Measurements from ENCODE around the gene CCDC97.
"Not testable (repeated sequence)": the region's sequence is repeated elsewhere in the genome, so short reads cannot be mapped to it uniquely, and the experiment has no call there.

The CCDC97 gene

GRCh38 chr19:41310033-41310831 is at the start of gene CCDC97:
CCDC97 (plus strand) TSS chr19:41310172; CDS start chr19:41310311, 139 bp downstream.
- peak; percentile 72 for DNase-seq (ENCODE audit: low read depth, low spot score)

GRCh38 chr19:41261474-41262190 is 48.3 kb upstream of the CCDC97 start:
- no peak for DNase-seq (ENCODE audit: low read depth, low spot score)

GRCh38 chr19:41263042-41263849 is 46.7 kb upstream of the CCDC97 start:
- DNase-seq (ENCODE audit: low read depth, low spot score): peak; percentile 60

GRCh38 chr19:41263850-41264580 is 46.0 kb upstream of the CCDC97 start, which contains the start of gene HNRNPUL1:
HNRNPUL1 (plus strand) TSS chr19:41264372; CDS start chr19:41264504, 132 bp downstream.
- DNase-seq (ENCODE audit: low read depth, low spot score): peak; percentile 97

DNA sequence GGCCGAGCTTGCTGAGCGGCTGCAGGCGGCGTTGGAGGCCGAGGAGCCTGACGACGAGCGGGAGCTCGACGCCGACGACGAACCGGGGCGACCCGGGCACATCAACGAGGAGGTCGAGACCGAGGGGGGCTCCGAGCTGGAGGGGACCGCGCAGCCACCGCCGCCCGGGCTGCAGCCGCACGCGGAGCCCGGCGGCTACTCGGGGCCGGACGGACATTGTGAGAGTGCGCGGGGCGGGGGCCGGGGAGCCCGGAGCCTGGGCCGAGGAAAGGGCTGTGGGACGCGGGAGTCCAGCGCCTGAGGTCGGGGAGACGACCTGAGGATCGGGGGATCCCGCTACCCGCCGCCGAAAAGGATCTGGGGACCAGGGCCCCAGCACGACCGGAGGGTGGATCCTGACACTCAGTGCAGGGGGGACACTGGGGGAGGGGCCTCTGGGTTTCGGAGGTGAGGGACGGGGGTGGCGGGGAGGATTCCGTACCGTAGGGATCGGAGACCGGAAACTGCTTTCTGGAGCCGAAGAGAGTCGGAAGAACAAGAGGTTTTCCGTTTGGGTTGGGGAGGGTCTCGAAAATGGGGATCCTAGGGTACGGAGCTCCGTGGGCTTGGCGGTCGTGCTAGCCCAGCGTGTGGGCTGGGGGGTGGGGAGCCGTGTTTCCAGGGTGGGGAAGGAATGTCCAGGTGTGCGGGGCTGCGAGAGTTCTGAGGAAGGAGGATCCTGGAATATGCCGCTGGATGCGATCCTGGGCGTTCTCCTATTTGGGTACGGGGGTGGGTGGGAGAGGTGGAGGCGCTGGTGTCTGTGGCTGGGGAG is 45.2 kb upstream of the CCDC97 start:
- DNase-seq (ENCODE audit: low read depth, low spot score): peak; percentile 41

DNA sequence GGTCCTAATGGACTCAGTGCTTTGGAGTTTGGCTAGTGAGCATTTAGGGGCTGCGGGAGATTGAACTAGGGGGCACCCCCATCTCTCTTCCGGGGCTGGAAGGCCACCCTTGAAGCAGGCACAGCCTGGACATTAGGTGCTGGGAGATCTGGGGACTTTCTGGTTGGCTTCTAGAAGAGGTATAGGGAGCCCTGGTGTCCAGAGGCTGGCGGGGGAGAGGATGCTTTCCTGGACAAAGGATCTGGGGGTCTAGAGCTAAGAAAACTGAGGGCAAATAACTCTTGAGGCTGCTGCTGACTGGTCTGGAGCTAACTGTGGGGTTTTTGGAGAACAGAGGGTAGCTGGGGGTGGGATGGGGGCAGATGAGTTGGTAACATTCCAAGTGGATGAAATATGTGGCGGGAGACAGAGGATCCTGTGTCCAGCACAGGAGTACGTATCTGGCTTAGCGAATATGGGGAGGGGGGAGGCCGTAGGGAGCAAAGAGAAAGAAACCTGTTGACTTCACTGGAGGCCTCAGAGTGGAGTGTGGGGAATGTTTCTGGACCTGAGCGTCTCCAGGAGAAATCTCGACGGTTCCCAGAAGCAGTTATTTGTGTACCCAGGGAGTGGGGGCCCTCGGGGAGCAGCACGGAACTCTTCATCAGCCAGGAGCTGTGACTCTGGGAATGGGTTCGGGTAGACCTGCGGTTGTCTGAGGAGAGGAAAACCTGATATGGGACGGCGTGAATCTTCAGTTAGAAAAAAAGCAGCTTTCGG is 44.4 kb upstream of the CCDC97 start:
- DNase-seq (ENCODE audit: low read depth, low spot score): no peak

- DNase-seq (ENCODE audit: low read depth, low spot score): no peak
Observed at GRCh38 chr19:41269055-41269454, 40.9 kb upstream of the CCDC97 start.

DNA sequence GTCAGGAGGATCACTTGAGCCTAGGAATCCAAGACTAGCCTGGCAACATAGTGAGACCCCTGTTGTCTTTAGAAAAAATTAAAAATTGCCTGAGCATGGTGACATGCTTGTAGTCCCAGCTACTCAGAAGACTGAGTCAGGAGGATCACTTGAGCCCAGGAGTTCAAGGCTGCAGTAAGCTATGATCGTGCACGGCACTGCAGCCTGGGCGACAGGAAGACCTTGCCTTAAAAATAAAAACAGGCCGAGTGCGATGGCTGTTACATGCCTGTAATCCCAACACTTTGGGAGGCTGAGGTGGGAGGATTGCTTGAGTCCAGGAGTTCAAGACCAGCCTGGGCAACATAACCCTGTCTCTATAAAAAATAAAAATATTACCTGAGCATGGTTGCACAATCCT is 40.4 kb upstream of the CCDC97 start:
- DNase-seq (ENCODE audit: low read depth, low spot score): no peak

DNA sequence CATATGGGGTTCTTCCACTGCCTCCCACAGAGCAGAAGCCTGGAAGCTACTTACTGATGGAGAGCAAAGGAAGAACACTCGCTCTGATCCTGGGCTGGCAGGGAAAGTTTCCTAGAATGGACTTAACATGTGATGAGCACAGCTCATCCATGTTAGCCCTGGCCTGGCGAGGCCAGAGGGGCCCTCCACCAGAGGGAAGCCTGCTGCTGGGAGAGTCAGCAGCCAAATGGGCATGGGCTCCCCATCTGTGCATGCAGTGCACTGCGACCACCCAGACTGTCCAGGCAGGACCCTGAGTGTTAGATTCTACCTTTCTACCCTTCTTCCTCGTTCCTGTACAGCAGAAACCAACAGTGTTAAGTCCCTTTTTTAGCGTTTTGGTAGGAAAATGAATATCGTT is 36.9 kb upstream of the CCDC97 start:
- DNase-seq (ENCODE audit: low read depth, low spot score): no peak

GRCh38 chr19:41274802-41275201 is 35.2 kb upstream of the CCDC97 start:
- DNase-seq (ENCODE audit: low read depth, low spot score): no peak

- no peak for DNase-seq (ENCODE audit: low read depth, low spot score)
Observed at GRCh38 chr19:41276231-41276630, 33.7 kb upstream of the CCDC97 start.

GRCh38 chr19:41278478-41278877 is 31.5 kb upstream of the CCDC97 start:
- no peak for DNase-seq (ENCODE audit: low read depth, low spot score)

GRCh38 chr19:41288673-41289530 is 21.1 kb upstream of the CCDC97 start:
- DNase-seq (ENCODE audit: low read depth, low spot score): no peak

- not testable (repeated sequence) for DNase-seq (ENCODE audit: low read depth, low spot score)
Observed at GRCh38 chr19:41289814-41290213, 20.2 kb upstream of the CCDC97 start.

GRCh38 chr19:41294393-41294792 is 15.6 kb upstream of the CCDC97 start:
- no peak for DNase-seq (ENCODE audit: low read depth, low spot score)

- DNase-seq (ENCODE audit: low read depth, low spot score): no peak
Observed at GRCh38 chr19:41295499-41295898, 14.5 kb upstream of the CCDC97 start.

- no peak for DNase-seq (ENCODE audit: low read depth, low spot score)
Observed at GRCh38 chr19:41296433-41296871, 13.5 kb upstream of the CCDC97 start.

- no peak for DNase-seq (ENCODE audit: low read depth, low spot score)
Observed at GRCh38 chr19:41297628-41298347, 12.2 kb upstream of the CCDC97 start.

Data from activated naive CD8-positive, alpha-beta T cell treated with anti-CD3 and anti-CD28 coated beads, Interleukin-2, amount 50 U/mL, for 16 hours (primary cell).